AG10803 (cell line): ENCODE results near the gene ASB15.
A peak's percentile ranks its signal among the peaks of the same experiment; 100 is the strongest.

Experiments used
- DNase-seq: peaks from one replicate; pipeline ENCODE4 v3.0.0; 2010; ENCODE audit warnings: low read depth
- H3K4me3 ChIP-seq: 2 replicates; pipeline ENCODE4 v1.5.1; 2011; ENCODE audit warnings: mild to moderate bottlenecking, low read length, control low read depth
- TF ChIP-seq, protein P1 (sequence below): conservative IDR thresholded peaks from 2 replicates; pipeline ENCODE4 v1.5.1; 2011; ENCODE audit warnings: mild to moderate bottlenecking, low read length, control low read depth, inconsistent platforms

ASB15 gene

DNA sequence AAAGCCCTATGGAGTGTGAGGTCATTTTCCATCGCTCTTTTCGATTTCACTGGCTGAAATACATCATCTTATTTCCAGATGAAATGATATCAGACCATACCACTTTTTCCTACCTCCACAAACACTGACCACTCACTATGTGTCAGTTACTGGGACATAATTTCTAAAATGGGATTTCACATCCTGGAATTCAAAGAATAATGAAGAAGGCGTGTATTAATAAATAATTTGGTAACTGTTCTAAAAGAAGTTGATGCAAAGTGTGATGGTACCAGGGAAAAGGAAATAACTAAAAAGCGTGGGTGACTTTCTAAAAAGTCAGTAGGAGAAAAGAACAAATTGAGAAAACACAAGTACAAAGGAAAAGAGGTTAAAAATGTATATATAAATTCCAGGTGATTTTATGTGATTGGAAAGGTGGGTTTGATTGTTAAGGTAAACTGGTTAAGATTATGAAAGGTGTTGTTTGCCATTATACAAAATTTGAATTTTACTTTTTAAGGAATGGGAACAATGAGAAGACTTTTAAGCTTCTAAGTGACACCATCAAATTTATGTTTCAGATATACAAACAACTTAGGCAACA lies 43.2 kb upstream of the ASB15 start:
- DNase-seq = no peak
- peak overlapping the region; percentile 96 for H3K4me3 ChIP-seq
- TF ChIP-seq, protein P1, sequence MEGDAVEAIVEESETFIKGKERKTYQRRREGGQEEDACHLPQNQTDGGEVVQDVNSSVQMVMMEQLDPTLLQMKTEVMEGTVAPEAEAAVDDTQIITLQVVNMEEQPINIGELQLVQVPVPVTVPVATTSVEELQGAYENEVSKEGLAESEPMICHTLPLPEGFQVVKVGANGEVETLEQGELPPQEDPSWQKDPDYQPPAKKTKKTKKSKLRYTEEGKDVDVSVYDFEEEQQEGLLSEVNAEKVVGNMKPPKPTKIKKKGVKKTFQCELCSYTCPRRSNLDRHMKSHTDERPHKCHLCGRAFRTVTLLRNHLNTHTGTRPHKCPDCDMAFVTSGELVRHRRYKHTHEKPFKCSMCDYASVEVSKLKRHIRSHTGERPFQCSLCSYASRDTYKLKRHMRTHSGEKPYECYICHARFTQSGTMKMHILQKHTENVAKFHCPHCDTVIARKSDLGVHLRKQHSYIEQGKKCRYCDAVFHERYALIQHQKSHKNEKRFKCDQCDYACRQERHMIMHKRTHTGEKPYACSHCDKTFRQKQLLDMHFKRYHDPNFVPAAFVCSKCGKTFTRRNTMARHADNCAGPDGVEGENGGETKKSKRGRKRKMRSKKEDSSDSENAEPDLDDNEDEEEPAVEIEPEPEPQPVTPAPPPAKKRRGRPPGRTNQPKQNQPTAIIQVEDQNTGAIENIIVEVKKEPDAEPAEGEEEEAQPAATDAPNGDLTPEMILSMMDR = no peak

GRCh38 chr7:123562121-123562520 lies 39.5 kb upstream of the ASB15 start:
- no peak overlapping the region for H3K4me3 ChIP-seq
- TF ChIP-seq, protein P1 = no peak
- DNase-seq = no peak

DNA sequence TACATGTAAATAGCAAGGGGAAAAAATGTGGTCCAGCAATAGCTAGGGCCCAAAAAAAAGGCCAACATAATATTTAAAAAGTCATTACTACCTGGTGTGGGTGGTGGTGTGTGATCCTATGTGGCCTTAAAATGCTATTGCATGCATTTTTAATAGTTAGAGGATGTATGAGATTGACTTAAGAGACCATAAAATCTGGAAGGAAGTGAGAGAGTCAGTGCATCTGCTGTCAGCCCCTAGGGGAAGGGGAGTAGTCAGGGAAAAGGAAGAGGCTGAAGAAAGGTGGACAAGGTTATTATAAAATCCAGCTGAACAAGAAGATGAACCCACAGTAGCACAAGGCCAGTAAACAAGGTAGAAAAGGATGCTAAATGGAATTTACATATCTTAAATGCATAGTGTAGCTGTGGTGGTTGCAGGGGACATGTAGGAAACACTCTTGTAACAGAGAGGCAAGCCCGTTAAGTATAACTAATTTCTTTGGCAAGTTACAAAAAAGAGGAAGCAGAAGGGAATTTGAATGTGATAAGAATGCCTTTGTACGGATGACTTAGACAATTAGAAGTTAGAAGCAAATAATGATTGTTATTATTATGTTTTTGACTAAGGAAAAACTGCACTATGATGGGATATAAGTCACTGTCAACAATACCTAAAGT lies 32.1 kb upstream of the ASB15 start:
- TF ChIP-seq, protein P1 = no peak
- no peak for DNase-seq
- H3K4me3 ChIP-seq = no peak overlapping the region

DNA sequence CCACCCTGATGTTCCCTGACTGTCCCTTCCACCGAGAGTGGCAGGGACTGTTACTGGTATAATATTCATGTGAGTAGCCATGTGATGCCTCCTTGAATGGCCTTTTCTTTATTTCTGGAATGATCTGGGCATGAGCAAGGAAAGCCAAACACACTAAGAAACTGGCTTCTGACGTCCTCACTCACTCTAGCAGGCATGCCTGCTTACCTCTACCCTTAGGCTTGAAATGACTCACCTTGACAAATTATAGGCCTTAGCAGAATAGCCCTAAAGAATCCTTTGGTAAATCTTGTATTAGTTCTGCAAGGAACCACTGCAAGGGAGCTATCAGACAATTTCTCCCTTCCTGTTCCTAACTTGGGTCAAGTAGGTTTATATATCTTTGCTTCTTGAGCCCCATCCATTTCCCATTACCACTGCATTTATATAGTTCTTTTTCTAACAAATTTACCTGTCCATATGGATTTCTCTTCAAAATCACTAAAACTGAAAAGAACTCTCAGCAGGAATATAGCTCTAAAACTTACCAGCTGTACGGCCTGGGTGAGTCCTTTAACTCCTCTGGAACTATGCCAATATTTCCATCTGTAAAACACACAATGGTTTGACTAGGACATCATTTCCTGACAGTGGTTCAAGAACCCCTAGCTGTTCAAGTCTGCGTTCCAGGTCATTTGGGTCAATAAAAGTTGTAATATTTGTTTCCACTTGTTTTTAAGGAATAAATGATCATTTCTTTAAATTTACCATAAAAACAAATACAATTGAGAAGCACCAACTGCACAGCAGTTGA lies 31.0 kb upstream of the ASB15 start:
- TF ChIP-seq, protein P1 = no peak
- DNase-seq = no peak
- no peak overlapping the region for H3K4me3 ChIP-seq

- no peak for DNase-seq
- TF ChIP-seq, protein P1 = no peak
- no peak overlapping the region for H3K4me3 ChIP-seq
Observed at GRCh38 chr7:123571187-123571586, 30.4 kb upstream of the ASB15 start.

DNA sequence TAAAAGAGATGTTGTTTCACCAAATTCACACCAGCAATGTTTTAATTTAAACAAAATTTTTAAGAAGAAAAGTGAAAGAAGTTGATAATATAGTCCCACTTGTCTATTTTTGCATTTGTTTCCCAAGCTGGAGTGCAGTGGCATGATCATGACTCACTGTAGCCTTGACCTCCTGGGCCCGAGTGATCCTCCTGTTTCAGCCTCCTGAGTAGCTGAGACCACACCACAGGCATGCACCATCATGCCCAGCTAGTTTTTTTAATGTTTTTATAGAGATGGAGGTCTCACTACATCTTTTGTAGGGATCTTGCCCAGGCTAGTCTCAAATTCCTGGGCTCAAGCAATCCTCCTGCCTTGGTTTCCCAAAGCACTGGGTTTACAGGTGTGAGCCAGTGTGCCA lies 29.9 kb upstream of the ASB15 start:
- H3K4me3 ChIP-seq = no peak overlapping the region
- TF ChIP-seq, protein P1 = no peak
- DNase-seq = no peak
